ENCODE measurements around the gene OR3A2.
"Not testable (repeated sequence)": the region's sequence is repeated elsewhere in the genome, so short reads cannot be mapped to it uniquely, and the experiment has no call there.

Gene OR3A2

DNA sequence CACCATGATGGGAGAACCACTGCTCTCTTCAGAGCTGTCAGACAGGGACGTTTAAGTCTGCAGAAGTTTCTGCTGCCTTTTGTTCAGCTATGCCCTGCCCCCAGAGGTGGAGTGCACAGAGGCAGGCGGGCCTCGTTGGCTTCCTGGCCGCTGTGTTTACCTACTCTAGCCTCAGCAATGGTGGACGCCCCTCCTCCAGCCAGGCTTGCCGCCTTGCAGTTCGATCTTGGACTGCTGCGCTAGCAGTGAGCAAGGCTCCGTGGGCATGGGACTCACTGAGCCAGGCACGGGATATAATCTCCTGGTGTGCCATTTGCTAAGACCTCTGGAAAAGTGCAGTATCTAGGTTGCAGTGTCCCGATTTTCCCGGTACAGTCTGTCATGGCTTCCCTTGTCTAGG lies 43.3 kb downstream of the OR3A2 start:
- Mint-ChIP-seq H3K27me3 (peaks cover 16% of the 10 kb centered on the region), H3K9me3 (peaks cover 12% of the 10 kb centered on the region)
- H3K4me1 Mint-ChIP-seq, H3K36me3 Mint-ChIP-seq, H3K27ac Mint-ChIP-seq, H3K4me3 Mint-ChIP-seq: not testable (repeated sequence)

GRCh38 chr17:3335876-3336275 lies 50.2 kb downstream of the OR3A2 start:
- Mint-ChIP-seq H3K27me3 (peaks cover 17% of the 10 kb centered on the region), H3K27ac (no peak overlapping the region), H3K36me3 (peaks cover 7% of the 10 kb centered on the region), H3K9me3 (peaks cover 15% of the 10 kb centered on the region), H3K4me3 (no peak overlapping the region), H3K4me1 (no peaks in the 10 kb centered on the region)

GRCh38 chr17:3318336-3318735 lies 67.8 kb downstream of the OR3A2 start:
- peaks cover 3% of the 10 kb centered on the region for H3K36me3 Mint-ChIP-seq
- H3K4me1 Mint-ChIP-seq: no peaks in the 10 kb centered on the region
- no peaks in the 10 kb centered on the region for H3K9me3 Mint-ChIP-seq
- no peaks in the 10 kb centered on the region for H3K27me3 Mint-ChIP-seq
- H3K27ac Mint-ChIP-seq: no peak overlapping the region
- H3K4me3 Mint-ChIP-seq: no peak overlapping the region

GRCh38 chr17:3316836-3317235 lies 69.3 kb downstream of the OR3A2 start:
- Mint-ChIP-seq H3K27me3 (no peaks in the 10 kb centered on the region), H3K36me3 (no peaks in the 10 kb centered on the region), H3K4me1 (no peaks in the 10 kb centered on the region), H3K9me3 (no peaks in the 10 kb centered on the region), H3K27ac (no peak overlapping the region), H3K4me3 (no peak overlapping the region)

DNA sequence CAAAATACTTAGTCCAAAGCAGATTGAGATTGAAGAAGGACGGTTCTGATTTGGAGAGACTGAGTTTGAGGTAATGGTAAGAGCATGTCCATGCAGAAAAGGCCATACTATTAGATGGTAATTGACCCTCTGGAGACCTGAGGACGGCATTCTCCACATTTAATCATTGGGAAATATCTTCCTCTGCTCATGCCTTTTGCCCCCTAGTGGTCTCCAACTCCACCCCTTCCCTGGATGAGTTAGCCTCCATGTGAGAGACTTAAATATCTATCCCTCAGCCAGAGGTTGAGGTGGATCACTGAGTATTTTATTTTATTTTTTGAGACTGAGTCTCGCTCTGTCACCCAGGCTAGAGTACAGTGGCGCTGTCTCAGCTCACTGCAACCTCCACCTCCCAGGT lies 77.5 kb downstream of the OR3A2 start:
- no peak overlapping the region for H3K4me3 Mint-ChIP-seq
- H3K9me3 Mint-ChIP-seq: no peaks in the 10 kb centered on the region
- no peaks in the 10 kb centered on the region for H3K4me1 Mint-ChIP-seq
- peaks cover 2% of the 10 kb centered on the region for H3K27me3 Mint-ChIP-seq
- H3K27ac Mint-ChIP-seq: no peak overlapping the region
- no peaks in the 10 kb centered on the region for H3K36me3 Mint-ChIP-seq

GRCh38 chr17:3298260-3298659 lies 87.8 kb downstream of the OR3A2 start, which contains the start of gene OR3A1:
Gene OR3A1 (minus strand): TSS chr17:3298360. CDS start chr17:3292582, 5,778 bp downstream.
- no peaks in the 10 kb centered on the region for H3K9me3 Mint-ChIP-seq
- peaks cover 10% of the 10 kb centered on the region for H3K27me3 Mint-ChIP-seq
- H3K4me1 Mint-ChIP-seq: no peaks in the 10 kb centered on the region
- peak within 1 kb of the TSS; percentile 1 for H3K27ac Mint-ChIP-seq
- no peaks in the 10 kb centered on the region for H3K36me3 Mint-ChIP-seq
- H3K4me3 Mint-ChIP-seq: no peak within 1 kb of the TSS

- no peaks in the 10 kb centered on the region for H3K4me1 Mint-ChIP-seq
- peaks cover 16% of the 10 kb centered on the region for H3K27me3 Mint-ChIP-seq
- no peaks in the 10 kb centered on the region for H3K36me3 Mint-ChIP-seq
- no peak overlapping the region for H3K27ac Mint-ChIP-seq
- H3K4me3 Mint-ChIP-seq: no peak overlapping the region
- H3K9me3 Mint-ChIP-seq: no peaks in the 10 kb centered on the region
Observed at GRCh38 chr17:3295632-3296031, 90.5 kb downstream of the OR3A2 start.

- peaks cover 19% of the 10 kb centered on the region for H3K27me3 Mint-ChIP-seq
- not testable (repeated sequence) for H3K27ac Mint-ChIP-seq, H3K4me1 Mint-ChIP-seq, H3K9me3 Mint-ChIP-seq, H3K4me3 Mint-ChIP-seq, H3K36me3 Mint-ChIP-seq
Observed at GRCh38 chr17:3293548-3293947, 92.6 kb downstream of the OR3A2 start.

DNA sequence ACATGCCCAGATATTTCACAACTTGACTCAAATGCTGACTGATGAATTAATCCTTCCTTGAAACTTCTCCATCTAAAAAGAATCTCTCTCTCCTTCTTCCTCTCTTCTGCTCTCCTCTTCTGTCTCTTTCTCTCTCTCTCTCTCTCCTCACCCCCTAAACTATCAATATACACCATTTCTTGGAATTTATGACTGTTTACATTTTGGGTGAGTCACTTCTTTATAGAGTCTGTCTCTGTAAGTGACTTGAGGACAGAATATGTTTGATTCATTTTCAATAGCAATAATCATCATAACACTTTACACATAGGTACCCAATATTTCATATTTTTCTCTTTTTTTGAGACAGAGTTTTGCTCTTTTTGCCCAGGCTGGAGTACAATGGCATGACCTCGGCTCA lies 103.2 kb downstream of the OR3A2 start:
- Mint-ChIP-seq H3K4me3 (no peak overlapping the region), H3K27me3 (peaks cover 8% of the 10 kb centered on the region), H3K4me1 (no peaks in the 10 kb centered on the region), H3K9me3 (peaks cover 8% of the 10 kb centered on the region), H3K36me3 (no peaks in the 10 kb centered on the region), H3K27ac (no peak overlapping the region)

DNA sequence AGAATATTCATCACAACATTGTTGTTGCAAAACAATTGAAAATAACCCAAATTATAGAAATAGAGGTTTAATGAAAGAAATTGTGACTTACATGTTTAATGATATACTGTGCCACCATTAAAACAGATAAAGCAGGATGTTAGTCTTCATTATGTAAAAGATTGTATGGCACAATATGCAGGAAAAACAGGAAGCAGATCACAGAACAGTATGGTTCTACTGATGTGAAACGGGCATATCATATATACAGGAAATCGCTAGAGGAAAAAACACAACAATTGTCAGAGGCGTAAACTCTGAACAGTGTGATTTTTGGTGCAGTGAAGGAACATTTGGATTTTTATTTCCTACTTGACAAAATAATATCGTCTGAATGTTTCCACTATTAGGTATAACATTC lies 110.0 kb downstream of the OR3A2 start:
- Mint-ChIP-seq H3K9me3 (peaks cover 11% of the 10 kb centered on the region), H3K4me3 (no peak overlapping the region), H3K36me3 (peaks cover 5% of the 10 kb centered on the region), H3K4me1 (no peaks in the 10 kb centered on the region), H3K27ac (no peak overlapping the region), H3K27me3 (no peaks in the 10 kb centered on the region)

GRCh38 chr17:3271072-3271848 lies 114.8 kb downstream of the OR3A2 start:
- Mint-ChIP-seq H3K9me3 (peaks cover 18% of the 10 kb centered on the region), H3K4me1 (no peaks in the 10 kb centered on the region), H3K27me3 (peaks cover 5% of the 10 kb centered on the region), H3K36me3 (peaks cover 5% of the 10 kb centered on the region), H3K27ac (no peak overlapping the region), H3K4me3 (no peak overlapping the region)

DNA sequence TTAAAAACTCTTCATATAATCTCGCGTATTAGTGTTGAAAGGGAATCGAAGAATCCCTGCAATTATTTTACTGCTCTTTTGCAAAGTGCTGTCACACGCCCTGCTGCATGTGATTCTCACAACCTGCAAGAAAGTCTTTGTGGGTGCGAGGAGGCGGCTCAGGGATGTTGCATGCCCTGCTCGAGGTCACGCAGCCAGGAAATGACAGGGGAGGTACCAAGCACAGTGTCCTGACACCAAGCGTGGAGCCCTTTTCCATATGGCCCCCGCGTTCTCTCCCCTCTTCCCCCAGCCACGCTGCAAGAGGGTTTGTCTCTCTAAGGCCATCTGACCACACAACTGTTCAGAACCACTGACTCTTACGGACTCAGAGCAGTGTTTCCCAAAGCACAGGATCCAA lies 125.5 kb downstream of the OR3A2 start:
- Mint-ChIP-seq H3K27ac (no peak overlapping the region), H3K4me3 (no peak overlapping the region), H3K36me3 (no peaks in the 10 kb centered on the region), H3K4me1 (no peaks in the 10 kb centered on the region), H3K9me3 (no peaks in the 10 kb centered on the region), H3K27me3 (no peaks in the 10 kb centered on the region)

DNA sequence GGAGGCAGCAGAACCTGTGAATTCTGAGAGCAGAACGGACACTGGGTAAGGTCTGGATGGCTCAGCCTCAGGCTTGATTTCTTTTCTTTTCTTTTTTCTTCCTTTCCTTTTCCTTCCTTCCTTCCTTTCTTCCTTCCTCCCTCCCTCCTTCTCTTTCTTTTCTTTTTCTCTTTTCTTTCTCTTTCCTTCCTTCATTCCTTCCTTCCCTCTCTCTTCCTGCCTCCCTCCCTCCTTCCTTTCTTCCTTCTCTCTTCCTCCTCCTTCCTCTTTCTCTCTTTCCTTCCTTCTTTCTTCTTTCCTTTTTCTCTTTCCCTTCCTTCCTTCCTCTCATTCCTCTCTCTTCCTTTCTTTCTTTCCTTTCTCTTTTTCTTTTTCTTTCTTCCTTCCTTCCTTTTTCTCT lies 125.9 kb downstream of the OR3A2 start:
- Mint-ChIP-seq H3K4me3 (no peak overlapping the region), H3K4me1 (no peaks in the 10 kb centered on the region), H3K36me3 (no peaks in the 10 kb centered on the region), H3K9me3 (no peaks in the 10 kb centered on the region), H3K27me3 (no peaks in the 10 kb centered on the region), H3K27ac (no peak overlapping the region)

GRCh38 chr17:3256575-3256974 lies 129.5 kb downstream of the OR3A2 start:
- Mint-ChIP-seq H3K4me1 (no peaks in the 10 kb centered on the region), H3K27me3 (peaks cover 5% of the 10 kb centered on the region), H3K9me3 (peaks cover 9% of the 10 kb centered on the region), H3K36me3 (no peaks in the 10 kb centered on the region), H3K4me3 (no peak overlapping the region), H3K27ac (no peak overlapping the region)

DNA sequence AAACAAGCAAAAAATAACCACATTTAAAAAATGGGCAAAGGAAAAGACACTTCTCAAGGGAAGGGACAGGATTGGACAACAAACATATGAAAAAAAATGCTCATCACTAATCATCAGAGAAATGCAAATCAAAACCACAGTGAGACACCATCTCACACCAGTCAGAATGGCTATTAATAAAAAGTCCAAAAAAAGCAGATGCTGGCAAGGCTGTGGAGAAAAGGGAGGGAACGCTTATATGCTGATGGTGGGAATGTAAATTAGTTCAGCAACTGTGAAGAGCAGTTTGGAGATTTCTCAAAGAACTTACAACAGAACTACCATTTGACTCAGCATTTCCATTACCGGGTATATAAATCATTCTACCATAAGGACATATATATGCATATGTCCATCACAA lies 137.1 kb downstream of the OR3A2 start:
- not testable (repeated sequence) for H3K4me1 Mint-ChIP-seq, H3K36me3 Mint-ChIP-seq, H3K27ac Mint-ChIP-seq, H3K27me3 Mint-ChIP-seq, H3K4me3 Mint-ChIP-seq, H3K9me3 Mint-ChIP-seq

DNA sequence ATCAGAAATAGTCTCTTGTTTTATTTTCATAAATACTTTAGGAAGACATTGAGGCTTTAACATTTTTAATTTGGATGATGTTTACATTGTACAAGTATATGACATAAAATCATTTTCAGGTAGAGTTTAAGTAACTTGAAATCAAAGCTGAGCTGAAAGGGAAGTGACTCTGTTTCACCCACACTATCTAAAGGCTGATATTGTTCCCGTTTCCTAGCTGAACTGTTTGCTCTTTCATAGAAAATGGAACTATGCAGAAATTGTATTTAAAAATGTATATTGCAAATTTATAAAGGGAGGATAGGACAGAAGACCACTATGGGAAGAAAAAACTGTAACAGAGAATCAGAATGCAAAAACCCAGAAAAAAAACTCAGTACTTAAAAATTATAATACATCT lies 141.3 kb downstream of the OR3A2 start:
- H3K9me3 Mint-ChIP-seq, H3K36me3 Mint-ChIP-seq, H3K27me3 Mint-ChIP-seq, H3K27ac Mint-ChIP-seq, H3K4me3 Mint-ChIP-seq, H3K4me1 Mint-ChIP-seq: not testable (repeated sequence)

DNA sequence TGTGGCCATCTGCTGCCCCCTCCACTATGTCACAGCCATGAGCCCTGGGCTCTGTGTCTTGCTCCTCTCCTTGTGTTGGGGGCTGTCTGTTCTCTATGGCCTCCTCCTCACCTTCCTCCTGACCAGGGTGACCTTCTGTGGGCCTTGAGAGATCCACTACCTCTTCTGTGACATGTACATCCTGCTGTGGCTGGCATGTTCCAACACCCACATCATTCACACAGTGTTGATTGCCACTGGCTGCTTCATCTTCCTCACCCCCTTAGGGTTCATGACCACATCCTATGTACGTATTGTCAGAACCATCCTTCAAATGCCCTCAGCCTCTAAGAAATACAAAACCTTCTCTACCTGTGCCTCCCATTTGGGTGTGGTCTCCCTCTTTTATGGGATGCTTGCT lies 145.1 kb downstream of the OR3A2 start:
- H3K4me3 Mint-ChIP-seq, H3K27me3 Mint-ChIP-seq: not testable (repeated sequence)

More for the DNA sequence above, 145.1 kb downstream of the OR3A2 start:
- not testable (repeated sequence) for H3K4me1 Mint-ChIP-seq, H3K36me3 Mint-ChIP-seq, H3K27ac Mint-ChIP-seq, H3K9me3 Mint-ChIP-seq
